DOHH2 (cell line): Measurements from ENCODE around the gene ZNF841.

ENCODE experiments used
- CTCF ChIP-seq: fragments of 200-600 bp; sonication (generic); IDR thresholded peaks from one replicate; pipeline ENCODE4 v1.5.1; 2014; ENCODE audit warnings: antibody characterized with exemption, mild to moderate bottlenecking, low read depth, low read length; ENCODE audit not compliant: poor library complexity, severe bottlenecking
- EZH2phosphoT487 ChIP-seq: fragments of 200-600 bp; sonication (generic); IDR thresholded peaks from 2 replicates; pipeline ENCODE4 v1.6.1; 2017; ENCODE audit warnings: borderline replicate concordance, mild to moderate bottlenecking, antibody characterized with exemption, low read length, moderate library complexity, mixed read lengths

GRCh38 chr19:52140032-52140710 lies 44.6 kb upstream of the ZNF841 start:
- TF ChIP-seq CTCF (no peak), EZH2phosphoT487 (no peak)
